CD4-positive, alpha-beta T cell treated with Interleukin-6 for 4 hours (primary cell): Measurements from ENCODE around the gene SPATA31D3.
"Not testable (repeated sequence)": the region's sequence is repeated elsewhere in the genome, so short reads cannot be mapped to it uniquely, and the experiment has no call there.

Experiments used
- DNase-seq: peaks from one replicate; pipeline ENCODE4 v3.0.0-alpha.2; 2020; ENCODE audit warnings: mixed read lengths

Gene SPATA31D3

DNA sequence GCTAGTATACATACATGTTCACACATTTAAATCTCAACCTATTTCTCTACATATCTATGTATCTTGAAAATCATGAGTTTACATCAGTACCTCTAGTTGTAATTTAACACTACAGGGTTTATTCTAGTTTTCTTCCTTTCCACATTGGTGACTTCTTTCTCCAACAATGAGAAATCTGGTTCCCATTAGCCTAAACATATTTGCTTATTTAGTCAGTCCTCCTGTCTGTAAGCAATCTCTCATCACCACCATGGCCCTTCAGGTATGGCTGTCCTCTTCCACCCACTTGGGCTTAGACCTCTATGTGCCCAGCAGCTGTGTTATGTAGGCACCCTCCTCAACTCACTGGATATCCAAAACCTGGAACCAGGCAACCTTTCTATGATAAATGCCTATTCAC lies 37.3 kb downstream of the SPATA31D3 start:
- no peak for DNase-seq

- DNase-seq, result no peak
Measured at GRCh38 chr9:81981883-81982282, 38.6 kb downstream of the SPATA31D3 start.

- no peak for DNase-seq
Measured at GRCh38 chr9:81984928-81985327, 41.6 kb downstream of the SPATA31D3 start.

DNA sequence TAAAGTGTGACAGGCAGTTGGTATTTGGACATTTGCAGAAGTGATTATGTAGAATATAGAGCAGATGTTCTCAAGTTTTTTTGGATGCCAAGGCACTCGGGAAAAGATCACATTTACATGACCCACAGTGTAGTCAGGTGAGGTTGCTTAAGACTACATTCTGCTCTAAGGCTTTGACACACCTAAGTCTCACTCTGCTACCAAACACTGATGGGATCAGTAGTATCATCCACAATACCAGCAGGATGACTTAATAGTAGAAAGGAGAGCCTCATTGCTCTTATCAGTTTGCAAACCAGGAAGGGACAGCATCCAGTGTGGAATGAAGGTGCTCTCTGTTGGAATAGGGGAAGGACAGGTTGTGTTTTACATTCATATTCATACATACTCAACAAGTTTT lies 42.8 kb downstream of the SPATA31D3 start:
- no peak for DNase-seq

- DNase-seq, result not testable (repeated sequence)
Measured at GRCh38 chr9:81988472-81988871, 45.2 kb downstream of the SPATA31D3 start, which contains the start of gene SPATA31D1. TSS of gene SPATA31D1 (plus strand) at chr9:81988772. CDS start at chr9:81988819, 47 bp downstream.

GRCh38 chr9:81989700-81990099 lies 46.4 kb downstream of the SPATA31D3 start:
- no peak for DNase-seq

- DNase-seq, result no peak
Measured at GRCh38 chr9:81993656-81994055, 50.4 kb downstream of the SPATA31D3 start.
